NCI-H2029 treated with DMSO at 0.1 percent for 48 hours (cell line): ENCODE data around the gene SETMAR.
A peak's percentile ranks its signal among the peaks of the same experiment; 100 is the strongest.
"Not testable (repeated sequence)": the region's sequence is repeated elsewhere in the genome, so short reads cannot be mapped to it uniquely, and the experiment has no call there.

ENCODE experiments used
- DNase-seq: peaks from one replicate; lab custom pipeline; 2025; lab: John Stamatoyannopoulos, UW

Gene SETMAR

DNA sequence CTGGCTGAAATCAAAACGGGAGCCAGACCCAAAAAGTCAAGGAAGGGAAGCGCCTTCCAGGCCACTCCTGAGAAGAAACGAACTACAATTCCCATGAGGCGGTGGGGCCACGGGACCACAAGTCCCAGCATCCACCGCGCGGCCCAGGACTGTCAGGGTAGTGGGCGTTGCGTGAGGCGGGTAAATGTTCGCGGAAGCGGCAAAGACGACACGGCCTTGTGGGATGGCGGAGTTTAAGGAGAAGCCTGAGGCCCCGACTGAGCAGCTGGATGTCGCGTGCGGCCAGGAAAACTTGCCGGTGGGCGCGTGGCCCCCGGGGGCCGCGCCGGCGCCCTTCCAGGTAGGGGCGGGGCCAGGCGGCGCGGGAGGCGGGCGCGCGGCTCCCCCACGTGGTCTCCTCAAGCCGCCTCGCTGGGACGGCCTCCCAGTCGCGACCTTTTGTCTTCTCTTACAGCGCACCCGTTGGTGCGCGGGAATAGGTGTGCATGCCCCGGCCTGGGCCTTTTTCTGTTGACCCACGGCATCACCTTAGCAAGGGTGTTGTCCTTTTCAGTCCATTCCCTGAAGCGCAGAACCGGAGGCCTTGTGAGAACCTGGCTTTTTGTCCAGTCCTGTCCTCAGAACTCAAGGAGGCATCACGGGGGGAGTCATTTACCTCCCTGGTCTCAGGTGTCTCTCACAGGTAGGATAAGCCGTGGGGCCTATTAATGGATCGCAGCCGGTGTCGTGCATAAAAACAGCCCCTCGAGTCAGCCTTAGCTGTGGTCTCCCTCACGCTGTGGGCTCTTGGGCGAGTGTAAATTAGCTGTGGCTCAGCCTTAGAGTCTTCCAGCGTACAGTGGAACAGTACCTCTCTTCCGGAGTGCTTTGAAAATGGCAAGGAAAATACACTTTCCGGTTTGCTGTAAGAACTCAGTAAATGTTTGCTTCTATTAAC lies at the start of gene SETMAR:
Gene SETMAR, plus strand, starts transcription at position 183 of the 937 bp plus-strand sequence. Its CDS starts 2 bp downstream, at position 185.
- peak; percentile 87 for DNase-seq

DNA sequence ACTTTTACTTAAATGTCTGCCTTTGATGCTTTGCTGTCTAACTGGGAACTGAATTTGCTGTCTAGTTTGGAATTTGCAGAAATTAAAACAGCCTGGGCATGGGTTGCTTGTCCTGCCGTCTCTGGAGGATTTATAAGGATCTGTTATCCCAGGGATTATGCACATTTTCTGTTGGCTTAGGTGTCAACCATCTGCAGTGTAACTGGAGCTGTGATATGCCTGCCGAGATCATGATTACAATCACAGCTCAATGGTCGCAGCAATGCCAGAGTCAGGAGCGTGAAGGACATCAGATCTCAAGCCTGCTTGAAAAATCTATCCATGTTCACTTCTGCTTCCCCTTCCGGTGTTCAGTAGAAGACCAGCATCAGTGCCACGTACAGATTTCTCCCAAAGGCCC lies 41.8 kb upstream of the SETMAR start:
- no peak for DNase-seq

DNA sequence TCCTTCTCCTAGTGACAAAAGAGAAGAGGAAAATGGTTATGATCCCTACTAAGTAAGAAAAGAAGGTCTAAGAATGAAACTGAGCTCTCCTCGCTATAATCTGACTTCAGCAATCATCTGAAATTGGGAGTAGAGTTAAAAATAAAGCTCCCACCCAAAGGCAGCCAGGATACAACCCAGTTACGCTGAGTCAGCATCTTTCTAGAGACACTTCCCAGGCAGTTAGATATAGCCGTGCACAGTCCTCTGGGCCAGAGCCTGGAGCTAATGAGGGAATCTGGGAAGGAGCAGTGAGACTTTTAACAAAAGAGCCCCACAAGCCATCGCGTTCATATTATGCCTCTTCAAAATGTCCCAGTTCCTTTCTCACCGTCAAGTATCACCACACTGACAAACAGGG lies 39.1 kb upstream of the SETMAR start:
- DNase-seq, result no peak

DNA sequence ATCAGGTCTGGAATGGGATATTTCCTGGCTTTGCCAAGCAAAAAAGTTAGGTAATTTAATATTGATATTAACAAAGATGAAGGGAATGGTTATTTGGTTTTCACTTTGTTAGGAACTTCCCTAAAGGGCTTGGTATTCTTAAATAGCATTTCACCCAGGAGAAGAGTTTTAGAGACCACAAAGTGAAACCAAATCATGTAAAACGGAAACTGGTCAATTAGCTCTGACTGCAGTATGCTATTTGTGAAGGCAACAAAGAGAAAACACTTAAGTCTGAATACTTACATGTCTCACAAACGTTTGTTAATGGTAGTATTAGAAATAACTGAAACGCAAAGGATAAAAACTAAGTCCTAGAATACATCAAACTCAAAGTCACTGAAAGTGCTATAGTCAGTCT lies 32.4 kb upstream of the SETMAR start:
- DNase-seq, result no peak

DNA sequence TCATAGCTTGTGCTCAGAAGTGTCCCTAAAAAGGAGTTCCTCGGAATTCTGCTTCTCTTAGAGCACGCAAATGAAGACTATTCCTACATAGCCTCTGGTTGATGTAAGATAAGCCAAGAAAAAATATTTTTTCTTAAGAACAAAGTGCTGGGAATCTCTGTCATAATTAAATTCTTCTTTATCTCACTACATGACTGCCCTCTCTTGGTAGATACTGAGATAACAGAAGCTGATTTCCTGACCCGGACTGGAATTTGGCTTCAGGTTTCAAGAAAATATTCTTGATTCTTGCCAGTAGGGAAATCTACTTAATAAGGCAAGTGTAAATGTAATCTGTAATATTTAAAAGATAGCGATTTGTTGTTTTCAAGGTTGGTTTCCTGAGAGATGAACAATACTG lies 31.3 kb upstream of the SETMAR start:
- no peak for DNase-seq

DNA sequence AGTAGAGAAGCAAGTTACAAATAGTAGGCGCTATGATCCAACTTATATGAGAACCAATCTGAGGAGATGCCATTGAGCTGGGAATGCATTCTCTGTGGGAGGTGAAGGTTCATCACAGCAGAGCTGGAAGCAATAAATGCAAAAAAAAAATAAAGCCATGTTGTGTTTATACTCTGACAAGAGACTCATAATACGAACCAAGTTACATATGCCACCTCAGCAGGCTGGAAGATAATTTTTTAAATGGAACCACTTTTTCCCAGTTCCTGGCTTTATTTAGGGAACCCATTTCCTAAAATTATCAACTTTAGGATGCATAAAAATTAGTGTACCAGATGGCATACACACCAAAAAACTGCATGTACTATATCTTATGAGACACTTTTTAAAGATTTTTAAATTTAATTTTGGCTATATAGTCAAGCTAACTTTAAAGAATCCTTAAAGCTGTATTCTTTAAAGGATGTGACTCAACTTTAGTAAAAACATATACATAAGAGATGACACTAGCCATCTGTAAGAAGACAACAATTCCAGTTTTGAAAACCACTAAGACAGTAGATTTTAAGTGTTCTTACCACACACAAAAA lies 23.6 kb upstream of the SETMAR start:
- DNase-seq, result no peak

DNA sequence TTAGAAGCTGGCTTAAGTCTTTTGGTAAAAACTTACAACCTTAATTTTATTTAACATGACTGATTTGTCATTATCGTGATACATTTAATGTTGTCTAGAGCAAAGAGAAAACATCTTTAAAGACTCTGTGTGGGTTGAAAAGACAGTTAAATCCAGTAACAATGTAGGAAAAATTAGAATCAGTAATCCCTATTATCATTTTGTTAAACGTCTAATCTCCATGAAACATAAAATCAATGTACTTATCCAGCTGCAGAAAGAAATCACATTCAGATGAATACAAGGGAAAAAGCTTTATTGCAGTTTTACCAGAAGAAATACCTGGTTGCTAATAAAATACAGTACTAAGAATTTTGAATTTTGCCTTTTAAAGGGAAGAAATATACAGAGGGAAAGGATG lies 21.2 kb upstream of the SETMAR start:
- DNase-seq, result no peak

DNA sequence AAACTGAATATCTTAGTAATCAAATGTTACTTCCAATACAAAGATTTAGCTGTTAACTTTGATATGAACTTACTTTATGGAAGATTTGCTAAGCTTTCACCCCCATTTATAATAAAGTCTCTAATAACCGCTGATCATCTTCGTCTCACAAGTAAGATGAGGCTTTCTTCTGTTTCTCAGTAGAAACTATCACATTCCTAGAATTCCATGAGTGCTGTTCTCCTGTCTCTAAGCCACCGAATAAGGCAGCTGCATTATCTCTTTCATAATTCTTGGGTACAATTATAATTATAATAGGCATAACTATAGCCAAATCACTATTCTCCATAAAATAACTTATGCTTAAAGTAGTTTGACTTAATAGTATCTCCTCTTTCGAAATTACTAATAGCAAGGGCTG lies 18.3 kb upstream of the SETMAR start:
- DNase-seq, result no peak

DNA sequence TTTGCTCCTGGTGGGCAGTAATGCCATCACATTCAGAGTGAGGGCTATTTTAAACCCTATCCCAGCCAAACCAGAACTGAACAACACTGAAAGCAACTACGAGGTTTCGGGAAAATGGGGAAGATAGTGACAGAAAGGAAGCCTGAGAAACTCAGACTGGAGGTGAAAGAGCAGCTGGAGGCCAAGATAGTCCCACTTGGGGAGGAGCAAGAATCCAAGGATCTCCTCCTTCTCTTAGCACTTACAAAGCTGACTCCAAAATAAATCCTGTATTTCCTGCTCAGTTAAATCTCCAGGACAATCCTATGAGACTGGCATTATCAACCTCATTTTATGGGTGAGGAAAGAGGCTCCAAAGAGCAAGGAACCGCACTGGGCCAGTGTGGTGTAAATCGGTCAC lies 14.1 kb upstream of the SETMAR start:
- no peak for DNase-seq

DNA sequence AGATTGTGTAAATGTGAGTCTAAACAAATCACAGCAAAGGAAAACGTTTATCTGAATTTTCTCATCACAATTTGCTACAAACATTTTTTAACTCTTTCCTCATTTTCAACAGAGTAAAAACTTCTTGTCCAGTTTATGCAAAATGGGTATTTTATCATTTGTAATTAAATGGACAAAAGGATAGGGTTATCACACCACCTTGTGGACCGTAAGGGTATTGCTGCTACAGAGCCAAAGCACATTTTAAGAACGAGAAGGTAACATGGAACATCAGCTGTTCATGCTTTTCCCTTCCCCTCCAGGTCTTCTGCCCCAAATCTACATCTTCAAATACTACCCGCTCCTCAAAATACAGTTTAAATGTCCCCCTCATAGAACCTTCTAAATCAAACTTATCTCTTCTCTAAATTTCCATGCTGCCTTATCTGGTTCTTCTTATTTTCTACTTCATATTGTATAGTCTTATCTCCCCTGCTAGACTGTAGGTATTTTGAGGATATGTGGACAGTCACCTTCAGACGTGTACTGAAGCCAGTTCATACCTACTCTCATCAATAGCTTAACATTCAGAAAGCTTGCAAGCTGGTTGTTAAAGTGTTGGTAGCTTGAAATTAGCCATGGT lies 12.8 kb upstream of the SETMAR start:
- DNase-seq, result peak; percentile 7

DNA sequence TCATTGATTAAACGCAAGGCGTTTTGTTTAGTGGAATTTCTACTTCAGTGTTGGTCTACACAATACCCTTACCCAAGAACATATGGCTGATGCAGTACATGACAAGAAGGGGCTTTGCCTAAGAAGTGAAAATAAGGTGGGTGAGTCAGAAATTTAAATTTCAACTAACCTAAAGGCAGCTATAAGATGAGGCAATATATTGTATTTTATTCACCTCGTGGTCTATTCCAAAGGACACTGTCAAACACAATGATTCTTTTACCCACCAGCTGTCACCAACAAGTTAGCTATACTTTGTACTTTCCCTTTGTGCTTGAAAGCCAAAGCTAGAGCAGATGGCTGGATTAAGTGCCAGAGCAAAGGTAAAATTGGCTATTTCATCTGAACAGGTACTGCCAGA lies 10.9 kb upstream of the SETMAR start:
- DNase-seq, result no peak

DNA sequence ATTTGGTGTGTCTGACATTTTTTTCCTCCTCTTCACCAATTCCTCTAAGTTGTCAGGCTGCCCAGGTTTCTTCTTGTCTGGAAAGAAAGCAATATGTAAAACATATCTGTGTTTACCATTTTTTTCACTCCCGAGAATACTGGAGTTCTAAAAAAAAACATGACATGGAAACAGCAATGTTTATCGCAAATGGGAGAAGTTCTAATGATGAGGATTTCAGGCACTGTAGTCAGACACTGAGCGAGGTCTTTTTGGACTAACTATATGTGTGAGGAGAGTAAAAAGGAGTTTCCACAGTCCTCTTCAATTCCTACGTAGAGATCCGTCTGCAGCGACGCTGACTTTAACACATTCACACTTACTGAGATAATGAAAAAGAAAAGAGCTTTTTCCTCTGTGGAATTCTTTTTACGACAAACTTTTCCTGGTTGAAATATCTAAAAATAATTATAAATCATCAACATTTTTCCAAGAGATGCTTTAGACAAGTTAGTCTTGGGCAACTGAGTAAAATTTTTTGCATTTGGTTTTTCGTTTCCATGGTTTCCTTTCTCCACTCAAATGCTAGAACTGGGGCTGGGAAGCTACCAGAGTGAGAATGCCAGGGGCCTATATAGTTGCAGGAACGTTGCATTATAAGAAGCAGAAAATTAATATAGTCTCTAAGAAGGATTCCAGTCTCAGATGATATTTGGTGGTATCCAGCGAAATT lies 8.4 kb upstream of the SETMAR start:
- DNase-seq, result no peak

DNA sequence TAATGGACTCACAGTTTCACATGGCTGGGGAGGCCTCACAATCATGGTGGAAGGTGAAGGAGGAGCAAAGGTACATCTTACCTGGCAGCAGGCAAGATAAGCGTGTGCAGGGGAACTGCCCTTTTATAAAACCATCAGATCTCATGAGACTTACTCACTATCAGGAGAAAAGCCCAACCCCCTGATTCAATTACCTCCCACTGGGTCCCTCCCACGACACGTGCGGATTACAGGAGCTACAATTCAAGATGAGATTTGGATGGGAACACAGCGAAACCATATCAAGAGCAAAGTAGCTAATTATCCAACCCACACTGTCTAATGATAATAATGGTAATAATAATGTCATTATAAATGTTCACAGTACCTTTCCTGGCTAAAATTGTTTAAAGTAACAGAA lies 6.7 kb upstream of the SETMAR start:
- DNase-seq, result not testable (repeated sequence)

DNA sequence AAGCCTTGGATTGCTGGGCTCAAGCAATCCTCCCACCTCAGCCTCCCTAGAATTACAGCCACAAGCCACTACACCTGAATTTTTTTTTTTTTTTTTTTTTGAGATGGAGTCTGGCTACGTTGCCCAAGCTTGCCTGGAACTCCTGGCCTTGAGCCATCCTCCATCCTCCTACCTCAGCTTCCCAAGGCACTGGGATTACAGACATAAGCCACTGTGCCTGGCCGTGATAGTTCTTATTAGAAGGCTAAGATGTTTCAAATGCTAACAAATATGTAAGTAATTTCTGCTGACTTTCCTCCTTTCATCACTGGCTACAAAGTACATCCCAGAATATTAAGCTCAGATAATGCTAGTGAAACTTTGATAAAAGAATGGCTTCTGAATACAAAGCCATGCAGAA lies 5.7 kb upstream of the SETMAR start:
- no peak for DNase-seq

DNA sequence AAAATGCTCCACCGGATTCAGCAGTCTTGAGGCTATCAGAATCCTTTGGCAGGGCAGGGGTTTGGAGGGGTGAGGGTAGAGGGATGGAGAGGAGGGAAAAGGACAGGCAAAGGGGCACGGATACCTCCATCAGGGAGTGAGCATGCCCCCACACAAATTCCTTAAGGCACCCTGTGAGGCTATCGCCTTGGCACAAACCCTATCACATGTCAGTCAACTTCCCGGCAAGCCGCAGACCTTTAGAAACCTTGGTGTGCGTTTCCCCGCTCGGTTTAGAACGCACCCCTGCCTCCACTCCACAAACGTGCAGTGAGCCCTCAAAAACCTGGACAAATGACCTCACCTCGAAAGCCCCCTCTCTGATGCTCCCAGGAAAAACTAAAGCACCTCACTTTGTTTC lies 422 bp upstream of the SETMAR start:
- DNase-seq, result no peak

DNA sequence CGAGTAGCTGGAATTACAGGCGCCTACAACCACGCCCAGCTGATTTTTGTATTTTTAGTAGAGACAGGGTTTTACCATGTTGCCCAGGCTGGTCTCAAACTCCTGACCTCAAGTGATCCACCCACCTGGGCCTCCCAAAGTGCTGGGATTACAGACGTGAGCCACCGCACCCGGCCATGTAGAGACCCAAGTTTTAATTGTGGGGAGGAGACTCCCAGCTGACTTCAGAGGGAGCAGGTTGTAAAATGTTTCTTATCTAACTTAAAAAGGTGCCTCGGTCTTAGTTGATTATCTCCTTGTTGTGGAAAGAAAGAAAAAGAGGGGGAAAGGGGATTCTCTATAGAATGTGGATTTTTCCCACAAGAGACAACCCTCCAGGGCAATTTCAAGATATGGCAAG lies 2.0 kb downstream of the SETMAR start:
- DNase-seq, result not testable (repeated sequence)

DNA sequence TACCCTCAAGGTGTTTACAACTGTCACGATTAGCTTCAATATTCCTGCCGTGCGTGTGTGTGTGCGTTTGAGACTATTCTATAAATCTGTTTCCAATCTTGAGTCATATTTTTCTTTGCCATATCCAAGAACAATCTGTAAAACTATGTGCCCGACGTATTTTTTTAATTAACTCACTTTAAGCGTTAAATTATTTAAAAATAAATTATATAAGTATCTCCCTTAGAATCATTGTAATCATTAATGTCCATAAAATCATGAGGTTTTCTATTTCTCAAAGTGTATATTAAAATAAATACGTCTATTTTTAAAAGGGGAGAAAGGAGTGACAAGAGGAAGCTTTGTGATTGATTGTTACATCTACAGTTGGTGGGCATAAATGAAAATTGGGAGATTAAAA lies 2.9 kb downstream of the SETMAR start:
- DNase-seq, result no peak

DNA sequence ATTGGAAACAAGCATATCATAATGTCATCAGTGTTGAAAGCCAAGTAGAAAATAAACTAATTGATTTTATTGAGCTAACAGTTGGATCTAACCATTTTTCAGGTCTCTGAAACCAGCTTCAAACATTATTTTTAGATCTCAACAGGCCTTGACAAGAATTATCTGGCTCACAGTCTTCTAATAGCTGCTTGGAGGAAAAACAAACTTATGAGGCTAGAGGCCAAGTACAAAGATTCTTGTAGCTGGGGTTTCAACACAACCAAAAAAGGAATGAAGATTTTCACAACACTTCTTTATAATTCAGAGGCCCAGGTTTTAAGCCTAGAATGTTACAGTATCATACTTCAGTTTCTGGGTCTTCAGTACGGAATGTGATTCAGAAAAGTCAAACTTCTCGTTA lies 3.7 kb downstream of the SETMAR start:
- DNase-seq, result no peak

DNA sequence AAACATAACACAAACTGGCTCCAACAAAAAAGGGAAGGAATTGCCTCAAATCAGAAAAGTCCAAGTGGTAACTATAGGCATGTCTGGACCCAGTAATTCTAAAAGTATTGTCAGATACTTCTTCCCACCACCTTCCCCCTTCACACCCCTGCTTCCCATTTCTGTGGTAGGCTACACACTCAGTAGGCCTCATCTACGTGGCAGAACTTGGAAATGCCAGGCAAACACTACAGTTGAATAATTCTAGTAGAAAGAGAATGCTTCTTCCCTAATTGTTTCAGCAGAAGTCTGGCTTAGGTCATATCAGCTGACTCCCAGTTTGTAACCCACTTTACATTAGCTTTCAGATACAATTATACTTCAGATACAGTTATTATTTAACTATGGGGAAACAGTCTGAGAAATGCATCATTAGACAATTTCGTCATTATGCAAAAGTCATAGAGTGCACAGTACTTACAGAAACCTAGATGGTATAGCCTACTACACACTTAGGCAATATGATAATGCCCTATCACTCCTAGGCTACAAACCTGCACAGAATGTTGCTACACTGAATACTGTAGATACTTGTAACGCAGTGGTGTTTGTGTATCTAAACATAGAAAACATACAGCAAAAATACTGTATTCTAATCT lies 6.4 kb downstream of the SETMAR start:
- DNase-seq, result no peak

DNA sequence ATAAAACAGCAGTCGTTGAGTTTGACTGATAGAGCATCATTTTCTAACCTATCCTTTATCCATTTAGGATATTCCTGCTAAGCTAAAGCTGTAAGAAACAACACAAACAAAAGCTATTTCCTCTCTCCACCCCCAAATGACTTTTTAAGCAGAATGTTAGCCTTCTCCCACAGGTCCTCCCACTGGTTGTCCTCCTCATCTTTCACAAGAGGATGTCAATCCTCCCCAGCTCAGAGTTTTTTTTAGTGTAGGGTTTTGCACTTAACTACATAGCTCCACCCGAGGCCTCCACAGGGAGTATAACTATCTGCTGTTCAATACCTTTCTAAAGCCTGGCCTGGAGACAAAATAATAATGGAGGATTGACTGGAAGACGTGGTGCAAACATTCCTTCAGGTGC lies 7.8 kb downstream of the SETMAR start:
- DNase-seq, result no peak

DNA sequence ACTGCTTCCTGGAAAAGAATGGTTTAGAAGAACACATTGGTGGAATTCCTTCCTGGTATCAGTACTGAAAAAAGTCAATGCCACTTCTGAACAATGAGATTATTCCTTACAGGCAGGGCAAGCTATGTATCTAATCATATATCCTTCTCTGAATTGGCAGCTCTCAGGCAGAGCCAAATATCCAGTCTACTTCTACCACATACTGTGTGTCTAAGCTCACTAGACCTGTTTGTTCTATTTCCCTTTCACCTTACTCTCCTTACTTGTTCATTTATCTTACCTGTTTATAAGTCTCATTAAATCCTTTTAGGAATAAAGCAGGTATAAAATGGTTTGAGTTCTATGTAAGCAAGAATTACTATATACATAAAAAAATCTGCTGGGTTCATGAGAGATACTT lies 8.3 kb downstream of the SETMAR start:
- no peak for DNase-seq
